G401 (cell line): Measurements from ENCODE around the gene GRAPL. TPM values are rescaled to one million over a fixed set of nuclear protein-coding genes. Genes with fewer than 3 reads are reported as not detected.
"Not testable (repeated sequence)": the region's sequence is repeated elsewhere in the genome, so short reads cannot be mapped to it uniquely, and the experiment has no call there.

Experiments
- DNase-seq: peaks from one replicate; pipeline ENCODE4 v3.0.0-alpha.2; 2015; ENCODE audit warnings: low spot score
- in situ Hi-C: cut with HindIII; loops from 2 replicates; pipeline ENCODE4 v1.10.0; 2016; ENCODE audit warnings: low sequenced_read_pairs, mixed read lengths
- total RNA-seq: library from RNA; depleted of rRNA; stranded (reverse); fragments of >200 nt; shearing (Covaris generic); gene quantifications from 2 replicates; pipeline ENCODE4 v1.2.3, GENCODE V29; 2014; rRNA removed

Gene GRAPL
- total RNA-seq, result not detected in 2 replicates

DNA sequence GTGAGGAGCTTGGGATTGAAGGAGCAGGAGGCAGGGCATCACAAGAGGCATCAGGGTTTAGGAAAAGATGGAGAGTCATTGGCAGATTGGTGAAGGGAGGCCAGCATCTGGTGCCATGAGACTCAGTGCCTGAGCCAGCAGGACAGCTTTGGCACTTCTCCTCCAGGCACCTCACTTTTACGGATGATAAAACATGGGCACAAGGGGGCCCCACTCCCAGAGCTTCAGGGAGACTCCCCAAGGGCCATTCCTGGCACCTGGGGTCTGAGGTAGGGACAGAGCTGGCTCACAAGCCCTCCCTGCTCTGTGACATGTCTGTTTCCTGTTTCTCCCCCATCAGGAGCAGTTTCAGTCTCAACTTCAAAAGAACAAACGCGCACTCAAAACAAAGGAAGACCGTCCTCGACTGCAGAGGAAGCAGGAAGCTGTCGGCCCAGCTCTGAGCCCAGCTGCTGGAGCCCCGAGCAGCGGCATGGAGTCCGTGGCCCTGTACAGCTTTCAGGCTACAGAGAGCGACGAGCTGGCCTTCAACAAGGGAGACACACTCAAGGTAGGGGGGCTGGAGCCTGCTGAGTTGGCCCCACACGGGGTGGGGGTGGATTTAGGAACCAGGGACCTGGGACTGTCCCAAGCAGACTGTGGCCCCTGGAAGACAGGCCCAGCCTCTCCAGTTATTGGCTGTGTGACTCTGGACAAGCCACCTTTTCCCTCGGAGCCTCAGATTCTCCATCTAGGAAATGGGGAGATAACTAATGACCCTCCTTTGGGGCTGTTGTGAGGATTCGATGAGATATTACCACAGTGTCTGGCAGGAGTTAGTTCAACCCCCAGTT lies at the start of gene GRAPL:
Gene GRAPL, plus strand, starts transcription at position 442 of the 833 bp plus-strand sequence. Its CDS starts 31 bp downstream, at position 473.
- in situ Hi-C loops, DNase-seq: not testable (repeated sequence)

DNA sequence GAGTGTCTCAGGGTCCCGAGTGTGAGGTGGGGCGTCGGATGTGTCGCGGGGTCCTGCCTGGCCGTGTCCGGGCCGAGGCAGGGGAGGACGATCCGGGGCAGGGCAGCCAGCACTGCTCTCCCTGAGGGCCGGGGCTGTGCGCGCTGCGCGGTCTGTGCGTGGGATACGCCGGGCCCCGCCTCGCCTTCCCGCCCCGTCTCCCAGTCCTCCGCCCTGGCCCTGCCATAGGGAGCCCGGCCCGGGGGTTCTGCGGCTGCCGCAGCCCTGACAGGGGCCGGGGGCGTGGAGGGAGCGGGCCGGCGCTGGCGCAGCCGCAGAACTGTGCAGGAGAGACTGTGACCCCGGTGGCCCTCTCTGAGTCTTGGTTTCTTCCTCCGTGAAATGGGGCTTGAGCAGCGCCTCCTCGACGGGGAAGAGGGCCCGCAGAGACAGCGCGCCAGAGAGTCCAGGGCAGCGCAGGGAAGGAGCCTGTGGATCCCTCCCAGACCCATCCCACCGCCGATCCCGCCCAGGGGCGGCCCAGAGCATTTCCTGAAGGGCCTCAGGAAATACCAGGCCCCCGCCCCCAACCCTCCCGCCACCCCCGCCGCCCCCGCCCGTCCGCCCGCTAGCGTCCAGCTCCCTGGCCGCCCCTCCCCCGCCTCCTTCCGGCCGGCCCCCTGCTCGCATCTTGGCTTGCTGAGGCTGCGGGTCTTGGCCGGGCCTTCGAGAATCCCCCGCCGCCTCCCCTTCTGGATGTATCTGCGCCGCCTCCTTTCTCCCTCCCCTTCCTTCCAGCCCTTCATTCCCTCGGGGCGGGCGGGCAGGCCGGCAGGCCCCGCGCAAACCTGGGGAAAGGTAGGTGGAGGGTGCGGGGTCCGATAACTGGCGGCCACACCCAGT lies 38.3 kb upstream of the GRAPL start:
- in situ Hi-C loops, DNase-seq: not testable (repeated sequence)

DNA sequence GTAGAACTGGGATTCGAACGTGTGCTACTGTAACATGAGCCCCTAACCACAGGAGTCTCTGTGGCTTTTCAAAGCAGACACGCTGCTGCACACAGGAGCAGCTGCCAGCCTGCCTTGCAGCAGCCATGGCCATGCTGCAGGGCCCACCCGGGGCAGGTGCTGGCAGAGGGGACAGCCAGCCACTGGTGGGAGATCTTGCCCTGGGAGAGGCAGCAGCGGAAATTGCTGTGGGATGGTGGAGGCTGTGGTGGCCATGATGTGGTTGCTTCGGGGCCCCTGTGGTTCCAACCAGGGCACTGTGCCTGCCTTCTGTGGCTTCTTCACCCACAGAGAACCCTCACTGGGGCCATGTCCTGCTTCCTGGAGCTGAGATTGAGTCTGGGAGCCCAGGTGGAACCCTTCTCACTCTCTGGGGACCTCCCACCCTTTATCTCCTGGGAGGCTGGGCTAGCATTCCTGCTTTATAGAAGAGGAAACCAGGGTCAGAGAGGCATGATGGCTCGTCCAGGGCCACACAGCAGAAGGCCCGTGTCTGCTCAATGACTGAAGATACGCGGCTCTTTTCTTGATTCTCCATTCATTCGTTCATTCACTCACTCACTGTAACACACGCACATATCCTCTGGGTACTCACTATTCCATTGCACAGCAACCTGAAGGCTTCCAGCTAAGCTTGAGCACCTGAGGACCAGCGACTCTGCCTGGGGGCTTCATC lies 37.2 kb upstream of the GRAPL start:
- in situ Hi-C loops, DNase-seq: not testable (repeated sequence)

DNA sequence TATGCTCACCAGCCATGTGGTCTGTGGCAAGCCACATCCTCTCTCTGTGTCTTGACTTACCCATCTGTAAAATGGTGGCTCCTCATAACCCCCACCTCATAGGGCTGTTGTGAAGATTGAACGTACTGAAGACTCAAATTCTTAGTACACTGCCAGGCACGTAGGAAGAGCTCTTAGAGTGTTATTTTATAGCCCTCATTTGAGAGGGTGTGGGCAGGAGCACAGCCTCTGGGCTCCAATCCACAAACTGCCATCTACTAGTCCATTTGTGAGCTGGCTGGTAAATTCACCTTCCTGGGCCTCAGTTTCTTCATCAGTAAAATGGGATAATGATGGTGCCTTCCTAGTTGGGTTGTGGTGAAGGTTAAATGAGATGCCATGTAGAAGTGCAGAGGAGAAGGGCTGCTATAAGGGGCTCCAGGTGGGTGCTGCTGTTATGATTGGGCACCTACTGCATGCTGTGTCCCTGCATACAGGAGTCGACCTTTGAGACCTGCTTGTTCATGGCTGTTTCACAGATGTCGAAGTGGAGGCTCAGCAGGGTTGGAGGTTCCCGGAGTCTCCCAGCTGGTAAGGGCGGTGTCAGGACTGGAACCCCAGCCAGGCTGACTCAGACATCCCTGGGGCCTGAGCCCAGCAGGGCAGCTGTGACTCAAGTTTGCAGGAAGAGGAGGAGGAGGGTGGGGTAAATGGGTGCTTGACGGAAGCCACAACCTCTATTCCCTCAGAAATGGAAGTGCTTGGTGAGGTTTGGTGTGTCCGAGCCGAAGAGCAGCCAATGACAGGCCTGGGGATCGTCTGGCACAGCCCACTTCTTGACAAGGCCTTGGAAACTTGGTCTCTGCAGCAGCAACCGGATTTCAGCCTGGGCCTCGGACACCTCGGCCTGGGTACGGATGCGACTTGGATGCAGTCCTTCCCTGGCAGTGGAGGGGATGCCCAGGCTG lies 34.4 kb upstream of the GRAPL start:
- DNase-seq, in situ Hi-C loops: not testable (repeated sequence)

DNA sequence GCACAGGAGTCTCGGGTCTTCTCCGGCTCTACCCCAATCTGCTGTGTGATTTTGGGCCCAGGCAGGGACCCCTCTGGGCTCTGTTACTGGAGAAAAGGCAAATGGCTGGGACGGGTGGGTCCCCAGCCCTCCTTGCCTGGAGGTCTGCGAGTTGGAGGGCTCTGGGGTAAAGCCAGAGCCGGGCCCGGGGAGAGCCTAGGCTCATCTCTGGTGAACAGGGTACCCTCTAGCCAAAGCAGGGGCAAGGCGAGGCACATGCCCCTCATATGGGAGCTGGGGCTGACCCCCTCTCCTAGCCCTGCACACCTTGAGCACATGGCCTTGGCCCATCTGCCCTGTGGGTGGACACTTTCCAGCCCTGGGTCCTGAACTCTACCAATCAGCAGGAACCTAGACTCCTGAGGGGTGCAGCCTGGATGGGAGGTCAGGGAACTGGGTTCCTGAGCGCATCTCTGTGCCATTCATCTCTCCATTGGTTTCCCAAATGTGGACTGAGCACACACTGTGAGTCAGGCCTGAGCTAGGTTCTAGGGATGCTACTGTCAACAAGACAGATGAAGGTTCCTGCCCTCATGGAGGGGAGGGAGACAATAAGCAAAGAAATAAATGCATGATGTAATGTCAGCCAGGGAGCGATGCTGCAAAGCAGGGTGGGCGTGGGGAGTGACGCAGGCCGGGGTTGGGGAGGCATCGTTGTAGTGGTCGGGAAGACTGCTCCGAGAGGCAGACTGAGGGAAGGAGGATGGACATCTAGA lies 33.5 kb upstream of the GRAPL start:
- DNase-seq, in situ Hi-C loops: not testable (repeated sequence)

DNA sequence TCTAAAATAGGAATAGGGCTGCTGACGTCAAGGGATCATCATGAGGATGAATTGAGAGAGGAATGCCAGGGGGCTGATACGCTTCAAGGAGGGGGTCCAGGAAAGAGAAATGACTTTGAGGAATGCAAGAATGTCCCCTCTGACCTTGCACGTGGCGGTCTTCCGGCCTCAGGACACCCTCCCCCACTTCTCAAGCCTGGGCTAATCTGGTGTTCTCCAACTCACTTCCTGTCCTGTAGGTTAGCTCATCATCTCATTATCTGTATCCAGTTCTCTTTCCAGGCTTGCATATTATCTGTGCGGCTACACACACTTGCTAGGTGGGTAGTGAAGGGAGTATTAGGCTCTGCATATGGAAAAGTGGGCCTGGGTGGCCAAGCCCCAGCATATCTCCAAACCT lies 18.9 kb upstream of the GRAPL start:
- DNase-seq, in situ Hi-C loops: not testable (repeated sequence)

DNA sequence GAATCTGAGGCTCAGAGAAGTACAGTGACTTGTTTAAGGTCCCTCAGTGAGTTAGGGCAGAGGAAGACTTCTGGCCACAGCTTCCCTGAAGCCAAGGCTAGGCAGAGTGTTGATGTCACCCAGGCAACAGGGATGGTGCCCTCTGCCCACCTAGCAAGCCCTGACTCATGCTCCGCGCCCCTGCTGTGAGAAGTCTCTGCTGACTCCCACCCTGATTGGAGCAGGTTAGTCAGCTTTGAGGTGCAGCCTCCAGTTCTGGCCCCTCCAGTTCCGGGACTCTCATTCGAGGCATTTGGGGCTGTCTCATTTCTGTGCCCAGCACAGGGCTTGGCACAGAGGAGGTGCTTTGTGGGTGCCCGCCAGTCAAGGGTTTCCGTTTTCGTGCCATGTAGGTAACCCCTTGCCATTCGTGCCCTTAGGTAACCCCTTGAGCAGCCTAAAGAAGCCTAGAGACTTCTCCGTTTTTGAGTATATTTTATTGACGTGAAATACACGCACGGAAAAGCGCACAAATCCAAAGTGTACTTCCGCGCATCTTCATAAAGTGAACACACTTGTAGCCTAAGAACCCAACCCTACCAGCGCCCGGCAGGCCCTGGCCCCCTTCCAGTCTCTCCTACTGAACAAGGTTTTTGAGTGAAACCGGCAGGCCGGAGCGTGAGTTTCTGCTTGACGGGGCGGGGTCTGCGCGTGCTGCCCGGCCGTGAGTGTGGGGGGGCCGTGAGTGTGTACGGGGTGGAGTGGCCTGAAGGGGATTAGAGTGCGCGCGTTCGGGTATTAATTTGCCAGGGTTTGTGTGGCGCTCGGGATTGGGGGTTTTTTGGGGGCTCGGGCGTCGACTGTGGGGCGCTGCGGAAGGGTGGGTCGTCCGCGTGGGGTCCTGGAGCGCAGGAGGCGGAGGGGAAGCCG lies 16.9 kb upstream of the GRAPL start:
- DNase-seq, in situ Hi-C loops: not testable (repeated sequence)

DNA sequence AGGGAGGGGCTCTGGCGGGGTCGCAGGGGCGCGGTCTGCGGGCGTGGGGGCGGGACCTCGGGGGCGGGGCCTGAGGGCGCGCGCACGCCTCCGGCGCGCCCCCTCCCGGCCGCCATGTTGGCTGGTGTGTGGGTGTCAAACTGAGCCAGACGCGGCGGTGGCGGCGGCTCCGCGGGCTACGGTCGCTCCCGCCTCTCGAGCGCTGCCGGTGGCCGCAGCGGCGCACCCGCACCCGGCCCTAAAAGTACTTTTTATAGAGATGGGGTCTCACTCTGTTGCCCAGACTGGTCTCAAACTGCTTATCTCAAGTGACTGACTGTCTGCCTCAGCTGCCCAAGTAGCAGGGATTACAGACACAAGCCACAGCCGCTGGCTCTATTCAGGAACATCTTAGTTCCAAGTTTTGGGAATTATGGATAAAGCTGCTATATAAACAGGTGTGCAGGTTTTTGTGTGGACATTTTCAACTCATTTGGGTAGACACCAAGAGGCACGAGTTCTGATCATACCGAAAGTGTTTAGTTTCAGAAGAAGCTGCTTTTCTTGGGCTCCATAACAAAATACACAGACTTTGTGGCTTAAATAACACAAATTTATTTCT lies 16.2 kb upstream of the GRAPL start:
- in situ Hi-C loops, result not testable (repeated sequence)
- peak; percentile 29 for DNase-seq

DNA sequence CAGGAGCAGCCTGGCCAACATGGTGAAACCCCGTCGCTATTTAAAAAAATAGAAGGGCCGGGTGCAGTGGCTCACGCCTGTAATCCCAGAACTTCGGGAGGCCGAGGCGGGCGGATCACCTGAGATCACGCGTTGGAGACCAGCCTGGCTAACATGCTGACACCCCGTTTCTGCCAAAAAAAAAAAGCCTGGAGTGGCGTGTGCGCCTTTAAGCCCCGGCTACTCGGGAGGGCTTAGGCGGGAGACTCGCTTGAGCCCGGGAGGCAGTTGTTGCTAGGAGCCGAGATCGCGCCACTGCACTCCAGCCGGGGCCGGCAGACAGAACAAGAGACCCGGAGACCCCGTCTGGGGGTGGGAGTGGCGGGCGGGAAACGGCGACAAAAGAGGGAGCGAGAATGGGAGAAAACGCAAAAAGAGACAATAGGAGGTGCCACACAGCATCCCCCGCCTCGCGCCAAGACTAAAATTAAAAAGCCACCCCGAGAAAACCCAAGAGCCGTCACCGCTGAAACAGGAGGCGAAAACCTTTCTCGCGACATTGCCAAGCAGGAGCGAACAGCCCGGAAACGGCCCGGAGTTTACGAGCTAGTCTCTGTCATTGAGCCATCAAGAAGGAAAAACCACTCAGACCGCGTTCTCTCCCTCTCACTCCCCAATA lies 15.5 kb upstream of the GRAPL start:
- peak; percentile 72 for DNase-seq

DNA sequence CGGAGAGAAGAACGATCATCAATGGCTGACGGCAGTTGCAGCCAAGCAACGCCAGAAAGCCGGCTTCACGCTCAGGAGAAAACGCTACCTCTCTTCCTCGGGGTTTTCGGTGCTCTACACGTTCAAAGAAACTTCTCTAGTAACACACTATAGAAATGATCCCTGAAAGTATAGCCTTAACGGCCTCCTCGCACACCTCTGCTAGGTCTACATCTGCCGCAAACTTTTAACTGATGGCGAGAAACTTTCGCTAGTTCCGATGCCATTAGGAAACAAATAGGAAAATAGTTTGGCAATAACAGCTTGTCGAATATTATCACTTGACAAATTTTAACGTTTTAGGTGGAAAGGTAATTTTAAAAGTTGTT lies 14.9 kb upstream of the GRAPL start:
- peak; percentile 4 for DNase-seq
- in situ Hi-C loops, result not testable (repeated sequence)

More for the DNA sequence above, 15.5 kb upstream of the GRAPL start:
- in situ Hi-C loops, result not testable (repeated sequence)

DNA sequence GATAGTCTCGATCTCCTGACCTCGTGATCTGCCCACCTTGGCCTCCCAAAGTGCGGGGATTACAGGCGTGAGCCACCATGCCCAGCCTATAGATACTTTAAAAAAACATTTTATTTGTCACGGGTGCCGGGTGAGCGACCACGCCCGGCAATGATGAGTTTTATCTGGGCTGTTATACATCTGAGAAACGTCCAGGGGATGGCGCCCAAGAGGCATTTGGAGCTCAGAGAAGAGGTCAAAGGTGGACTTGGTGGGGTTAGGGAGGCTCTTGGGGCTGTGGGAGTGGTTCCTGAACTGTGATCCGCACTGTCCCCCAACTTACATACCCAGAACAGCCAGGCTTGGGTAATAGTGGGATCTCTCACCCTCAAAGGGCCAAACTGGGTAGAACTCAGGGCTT lies 8.7 kb upstream of the GRAPL start:
- in situ Hi-C loops, DNase-seq: not testable (repeated sequence)

DNA sequence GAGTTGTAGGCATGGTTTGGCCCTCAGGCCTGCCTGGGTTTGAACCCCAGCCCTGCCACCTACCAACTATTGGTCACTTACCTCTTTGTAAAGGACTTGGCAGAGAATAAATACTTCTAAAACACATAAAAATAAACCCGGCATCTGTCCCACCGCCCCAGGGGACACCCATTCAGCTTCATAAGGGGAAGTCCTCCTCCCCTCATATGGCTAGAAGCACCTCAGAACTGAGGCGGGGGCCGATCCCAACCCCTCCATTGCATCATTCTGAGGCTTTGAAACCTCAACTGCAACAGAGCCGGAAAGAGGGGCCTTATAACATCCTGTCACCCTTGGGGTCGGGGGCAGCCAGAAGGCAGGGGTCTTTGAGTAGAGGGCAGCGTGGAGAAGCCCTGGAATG lies 2.1 kb upstream of the GRAPL start:
- in situ Hi-C loops, DNase-seq: not testable (repeated sequence)

DNA sequence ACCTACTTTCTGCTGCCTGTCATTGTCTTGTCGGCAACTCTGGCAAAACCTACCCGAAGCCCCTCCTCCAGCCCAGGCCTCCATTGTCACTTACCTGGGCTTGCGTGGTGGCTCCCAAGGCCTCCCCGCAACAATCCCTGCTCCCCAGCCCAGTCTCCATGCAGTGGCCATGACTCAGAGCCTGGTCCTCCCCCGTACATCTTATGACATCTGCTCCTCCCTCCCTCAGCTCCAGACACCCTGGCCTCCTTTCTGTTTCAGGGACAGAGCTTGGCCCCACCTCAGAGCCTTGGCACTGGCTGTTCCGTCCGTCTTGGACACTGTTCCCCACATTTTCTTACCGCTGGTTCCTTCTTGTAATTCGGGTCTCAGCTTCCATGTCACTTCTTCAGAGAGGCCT lies 2.1 kb downstream of the GRAPL start:
- in situ Hi-C loops, DNase-seq: not testable (repeated sequence)

DNA sequence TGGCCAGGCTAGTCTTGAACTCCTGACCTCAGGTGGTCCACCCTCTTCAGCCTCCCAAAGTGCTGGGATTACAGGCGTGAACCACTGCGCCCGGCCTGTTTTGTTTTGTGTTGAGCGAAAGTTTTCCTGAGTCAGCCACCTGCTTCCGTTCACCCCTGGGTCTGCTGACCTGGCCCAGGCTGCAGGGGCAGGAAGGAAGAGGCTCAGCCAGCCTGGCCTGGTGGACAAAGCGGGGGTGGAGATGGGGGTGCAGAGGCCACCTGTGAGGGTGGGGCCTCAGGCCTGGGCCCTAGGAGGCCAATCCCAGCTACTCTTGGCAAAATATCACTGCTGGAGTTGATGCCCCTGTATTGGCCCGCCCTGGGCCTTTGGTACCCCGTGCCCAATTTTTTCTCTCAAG lies 3.7 kb downstream of the GRAPL start:
- DNase-seq, in situ Hi-C loops: not testable (repeated sequence)

DNA sequence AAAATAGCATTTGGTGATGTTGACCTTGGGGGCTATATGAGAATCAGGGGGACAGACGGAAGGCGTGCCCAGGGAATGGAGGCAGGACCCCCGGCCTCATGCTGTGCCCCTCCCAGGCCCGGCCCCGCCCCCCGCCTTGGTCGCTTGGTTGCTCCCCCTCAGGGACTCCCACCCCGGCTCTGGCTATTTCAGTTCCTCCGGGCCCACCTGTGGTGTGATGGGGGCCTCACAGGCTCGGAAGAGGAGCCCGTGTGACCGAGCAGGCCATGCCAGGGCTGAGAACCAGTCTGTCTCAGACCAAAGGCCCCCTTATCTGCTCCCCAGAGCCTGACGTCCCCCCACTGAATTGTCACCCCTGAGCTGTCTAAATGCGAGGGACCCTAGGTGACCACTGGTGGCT lies 4.4 kb downstream of the GRAPL start:
- DNase-seq, in situ Hi-C loops: not testable (repeated sequence)

DNA sequence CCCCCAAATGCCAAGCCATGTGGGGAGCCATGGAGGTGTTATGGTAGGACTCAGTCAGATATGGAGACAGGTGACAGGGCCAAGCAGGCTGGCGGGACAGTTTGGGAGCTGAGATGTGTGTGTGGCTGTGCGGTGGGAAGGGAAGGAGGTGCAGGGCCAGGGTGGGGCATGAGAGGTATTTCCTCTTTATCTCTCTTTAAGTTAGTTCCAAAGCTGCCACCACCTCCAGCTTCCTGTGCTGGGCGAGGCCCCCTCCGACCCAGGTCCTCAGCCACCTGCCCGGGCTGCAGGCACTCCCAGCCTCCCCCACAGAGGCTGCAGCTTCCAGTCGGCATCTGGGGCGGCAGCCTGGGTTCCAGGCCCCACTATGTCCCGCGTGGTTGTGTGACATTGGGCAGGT lies 6.4 kb downstream of the GRAPL start:
- in situ Hi-C loops, result not testable (repeated sequence)

More for the DNA sequence above, 6.4 kb downstream of the GRAPL start:
- DNase-seq, result not testable (repeated sequence)
